ENCODE measurements around the gene CLDN6. TPM values are rescaled to one million over a fixed set of nuclear protein-coding genes. Genes with fewer than 3 reads are reported as not detected.

The CLDN6 gene
- total and polyA plus RNA-seq, 7 experiments from 2014 or later: not detected

DNA sequence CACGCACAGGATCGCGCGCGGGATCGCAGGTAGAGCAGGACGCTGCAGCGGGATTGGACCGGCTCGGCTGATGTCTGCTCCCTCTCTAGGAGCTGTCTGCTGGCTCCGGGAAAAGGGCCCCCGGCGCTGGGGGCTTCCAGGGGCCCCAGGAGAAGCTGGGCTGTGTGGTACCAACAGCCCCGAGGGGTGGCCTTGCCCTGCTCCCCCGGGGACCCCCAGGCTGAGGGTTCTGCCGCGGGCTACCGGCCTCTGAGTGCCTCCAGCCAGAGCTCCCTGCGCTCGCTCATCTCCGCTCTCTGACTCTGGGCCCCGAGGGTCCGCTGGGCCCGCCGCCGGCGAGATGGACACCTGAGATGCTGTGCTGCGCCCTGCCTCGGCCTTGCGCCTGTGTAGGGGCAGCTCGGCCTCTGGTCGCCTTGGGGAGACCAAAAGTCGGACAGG is 50.2 kb downstream of the CLDN6 start:
- Mint-ChIP-seq H3K36me3 (peaks cover 0 to 1% (median 0%) of the 10 kb centered on the region in 5 donors), H3K9me3 (peaks cover 0 to 3% (median 0%) of the 10 kb centered on the region in 11 donors), H3K27me3 (peaks cover 10 to 34% (median 16%) of the 10 kb centered on the region in 5 donors), H3K4me3 (peak overlapping the region; percentile 48 to 80 (median 70)), H3K4me1 (peaks cover 10 to 32% (median 26%) of the 10 kb centered on the region in 7 donors), H3K27ac (no peak overlapping the region)
- DNase-seq (no peak), ATAC-seq (no peak)
- CTCF ChIA-PET: no interaction called here
- intact Hi-C loops (cut with micrococcal nuclease): loop anchor here in 1 of 2 donors (2.0 kb wide), 1 partner anchor 35 kb away; no protein-coding TSS in a partner anchor
- POLR2A ChIA-PET: interaction anchor here (4.0 kb wide), 1 partner anchor 14 kb away, joined by 17 read pairs; no protein-coding TSS in a partner anchor
- Histone ChIP-seq H3K9me3 (ENCODE audit: control insufficient read depth in 2 of 3, low read length in 3 of 3) (no peaks in the 10 kb centered on the region), H3K4me1 (ENCODE audit: control insufficient read depth in 2 of 2, insufficient read depth in 2 of 2, low read length in 2 of 2) (peaks cover 19 to 32% of the 10 kb centered on the region in 2 donors), H3K27me3 (ENCODE audit: control insufficient read depth in 2 of 2, insufficient read depth in 2 of 2, low read length in 2 of 2) (peaks cover 0 to 28% of the 10 kb centered on the region in 2 donors), H3K36me3 (ENCODE audit: control insufficient read depth in 2 of 3, insufficient read depth in 3 of 3, low read length in 3 of 3) (no peaks in the 10 kb centered on the region), H3K4me3 (ENCODE audit: low read length) (no peak overlapping the region), H3K27ac (ENCODE audit: low read depth, low read length) (no peak overlapping the region)

DNA sequence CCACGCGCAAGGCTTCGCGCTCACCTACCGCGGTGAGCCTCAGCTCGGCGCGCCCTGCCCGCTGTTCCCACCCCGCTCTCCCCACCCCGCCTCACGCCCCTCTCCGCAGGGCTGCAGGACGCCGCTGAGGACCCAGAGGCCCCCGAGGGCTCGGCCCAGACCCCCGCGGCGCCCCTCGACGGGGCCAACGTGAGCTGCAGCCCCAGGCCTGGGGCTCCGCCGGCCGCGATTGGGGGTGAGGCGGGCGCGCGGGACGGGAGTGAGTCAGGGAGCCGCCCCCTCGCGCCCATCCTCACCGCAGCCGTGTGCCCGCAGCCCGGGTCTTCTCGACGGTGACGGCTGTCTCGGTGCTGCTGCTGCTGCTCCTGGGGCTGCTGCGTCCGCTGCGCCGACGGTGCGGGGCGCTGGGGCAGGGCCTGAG is 50.8 kb downstream of the CLDN6 start:
- peaks cover 10 to 33% (median 26%) of the 10 kb centered on the region in 7 donors for H3K4me1 Mint-ChIP-seq
- peaks cover 1 to 28% of the 10 kb centered on the region in 2 donors for H3K27me3 ChIP-seq (ENCODE audit: control insufficient read depth in 2 of 2, insufficient read depth in 2 of 2, low read length in 2 of 2)

DNA sequence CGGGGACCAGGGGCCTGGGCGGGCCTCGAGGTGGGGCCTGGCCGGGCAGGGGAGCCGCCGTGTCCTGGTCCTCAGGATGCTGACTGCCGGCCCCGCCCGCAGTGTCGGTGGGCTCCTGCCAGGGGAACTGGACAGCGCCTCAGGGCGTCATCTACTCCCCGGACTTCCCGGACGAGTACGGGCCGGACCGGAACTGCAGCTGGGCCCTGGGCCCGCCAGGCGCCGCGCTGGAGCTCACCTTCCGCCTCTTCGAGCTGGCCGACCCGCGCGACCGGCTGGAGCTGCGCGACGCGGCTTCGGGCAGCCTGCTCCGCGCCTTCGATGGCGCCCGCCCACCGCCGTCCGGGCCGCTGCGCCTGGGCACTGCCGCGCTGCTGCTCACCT is 51.2 kb downstream of the CLDN6 start:
- H3K4me3 Mint-ChIP-seq: no peak overlapping the region
- H3K4me1 ChIP-seq (ENCODE audit: control insufficient read depth in 2 of 2, insufficient read depth in 2 of 2, low read length in 2 of 2): peaks cover 19 to 37% of the 10 kb centered on the region in 2 donors

More for the DNA sequence above, 50.8 kb downstream of the CLDN6 start:
- intact Hi-C loops (cut with micrococcal nuclease): no loop called here
- Mint-ChIP-seq H3K27ac (no peak overlapping the region), H3K27me3 (peaks cover 10 to 37% (median 16%) of the 10 kb centered on the region in 5 donors), H3K36me3 (peaks cover 0 to 1% (median 0%) of the 10 kb centered on the region in 5 donors), H3K9me3 (peaks cover 0 to 3% (median 0%) of the 10 kb centered on the region in 11 donors), H3K4me3 (peak overlapping the region in 3 of 10 donors; percentile 21 to 78 (median 48))
- ChIA-PET POLR2A (interaction anchor here (4.0 kb wide), 1 partner anchor 15 kb away, joined by 17 read pairs; no protein-coding TSS in a partner anchor), CTCF (no interaction called here)
- Histone ChIP-seq H3K36me3 (ENCODE audit: control insufficient read depth in 2 of 3, insufficient read depth in 3 of 3, low read length in 3 of 3) (no peaks in the 10 kb centered on the region), H3K4me1 (ENCODE audit: control insufficient read depth in 2 of 2, insufficient read depth in 2 of 2, low read length in 2 of 2) (peaks cover 19 to 33% of the 10 kb centered on the region in 2 donors), H3K4me3 (ENCODE audit: low read length) (no peak overlapping the region), H3K27ac (ENCODE audit: low read depth, low read length) (no peak overlapping the region), H3K9me3 (ENCODE audit: control insufficient read depth in 2 of 3, low read length in 3 of 3) (no peaks in the 10 kb centered on the region)
- DNase-seq (no peak), ATAC-seq (no peak)

DNA sequence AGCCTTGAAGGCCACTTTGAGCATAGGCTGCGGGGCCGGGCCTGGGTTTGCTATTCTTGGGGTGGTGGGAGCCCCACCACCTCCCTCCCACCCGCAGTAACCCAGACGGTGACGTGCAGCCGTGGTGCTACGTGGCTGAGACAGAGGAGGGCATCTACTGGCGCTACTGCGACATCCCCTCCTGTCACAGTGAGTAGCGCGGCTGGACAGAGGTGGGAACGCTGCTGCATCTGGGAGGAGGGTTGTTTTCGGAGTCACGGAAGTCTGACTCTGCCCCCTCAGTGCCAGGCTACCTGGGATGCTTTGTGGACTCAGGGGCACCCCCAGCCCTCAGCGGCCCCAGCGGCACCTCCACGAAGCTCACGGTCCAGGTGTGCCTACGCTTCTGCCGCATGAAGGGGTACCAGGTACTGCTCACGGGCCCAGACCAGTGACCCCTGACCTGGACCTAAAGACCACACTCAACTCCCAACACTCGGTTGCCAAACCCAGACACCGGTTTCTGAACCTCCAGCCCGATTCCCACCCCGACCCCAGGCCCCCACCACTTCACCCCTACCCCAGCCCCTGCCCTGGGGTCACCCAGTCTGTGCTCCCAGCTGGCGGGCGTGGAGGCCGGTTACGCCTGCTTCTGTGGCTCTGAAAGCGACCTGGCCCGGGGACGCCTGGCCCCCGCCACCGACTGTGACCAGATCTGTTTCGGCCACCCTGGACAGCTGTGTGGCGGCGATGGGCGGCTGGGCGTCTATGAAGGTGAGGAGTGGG is 51.8 kb downstream of the CLDN6 start:
- Histone ChIP-seq H3K9me3 (ENCODE audit: control insufficient read depth in 2 of 3, low read length in 3 of 3) (no peaks in the 10 kb centered on the region), H3K27ac (ENCODE audit: low read depth, low read length) (no peak overlapping the region), H3K36me3 (ENCODE audit: control insufficient read depth in 2 of 3, insufficient read depth in 3 of 3, low read length in 3 of 3) (no peaks in the 10 kb centered on the region), H3K4me1 (ENCODE audit: control insufficient read depth in 2 of 2, insufficient read depth in 2 of 2, low read length in 2 of 2) (peaks cover 19 to 40% of the 10 kb centered on the region in 2 donors), H3K4me3 (ENCODE audit: low read length) (no peak overlapping the region), H3K27me3 (ENCODE audit: control insufficient read depth in 2 of 2, insufficient read depth in 2 of 2, low read length in 2 of 2) (peaks cover 5 to 28% of the 10 kb centered on the region in 2 donors)
- POLR2A ChIA-PET: interaction anchor here (4.0 kb wide), 1 partner anchor 16 kb away, joined by 17 read pairs; no protein-coding TSS in a partner anchor
- intact Hi-C loops (cut with micrococcal nuclease): no loop called here
- Mint-ChIP-seq H3K27me3 (peaks cover 10 to 43% (median 20%) of the 10 kb centered on the region in 5 donors), H3K4me3 (peak overlapping the region in 5 of 10 donors; percentile 11 to 89 (median 78)), H3K36me3 (peaks cover 0 to 1% (median 0%) of the 10 kb centered on the region in 5 donors), H3K4me1 (peaks cover 15 to 38% (median 32%) of the 10 kb centered on the region in 7 donors), H3K9me3 (peaks cover 0 to 1% (median 0%) of the 10 kb centered on the region in 11 donors), H3K27ac (no peak overlapping the region)
- CTCF ChIA-PET: no interaction called here
- ATAC-seq (no peak), DNase-seq (peak in 1 of 9 donors; percentile 28)

More for the DNA sequence above, 51.2 kb downstream of the CLDN6 start:
- Mint-ChIP-seq H3K27ac (no peak overlapping the region), H3K9me3 (peaks cover 0 to 1% (median 0%) of the 10 kb centered on the region in 11 donors), H3K36me3 (peaks cover 0 to 1% (median 0%) of the 10 kb centered on the region in 5 donors), H3K4me1 (peaks cover 12 to 36% (median 29%) of the 10 kb centered on the region in 7 donors), H3K27me3 (peaks cover 10 to 42% (median 17%) of the 10 kb centered on the region in 5 donors)
- POLR2A ChIA-PET: interaction anchor here (4.0 kb wide), 1 partner anchor 15 kb away, joined by 17 read pairs; no protein-coding TSS in a partner anchor
- Histone ChIP-seq H3K9me3 (ENCODE audit: control insufficient read depth in 2 of 3, low read length in 3 of 3) (no peaks in the 10 kb centered on the region), H3K36me3 (ENCODE audit: control insufficient read depth in 2 of 3, insufficient read depth in 3 of 3, low read length in 3 of 3) (no peaks in the 10 kb centered on the region), H3K27ac (ENCODE audit: low read depth, low read length) (no peak overlapping the region), H3K4me3 (ENCODE audit: low read length) (no peak overlapping the region), H3K27me3 (ENCODE audit: control insufficient read depth in 2 of 2, insufficient read depth in 2 of 2, low read length in 2 of 2) (peaks cover 5 to 28% of the 10 kb centered on the region in 2 donors)
- CTCF ChIA-PET: no interaction called here
- intact Hi-C loops (cut with micrococcal nuclease): no loop called here
- DNase-seq: peak in 1 of 9 donors; percentile 31
- no peak for ATAC-seq

Other genes with a start within 250 kb of the CLDN6 start
- 100 to 1,000 TPM in 2 of 5 experiments, 10 to 100 TPM in 3; 65.3 to 242 (median 99.3) TPM for gene ELOB, start 240.9 kb downstream of the CLDN6 start, total RNA-seq
- gene ELOB, start 240.9 kb downstream of the CLDN6 start, polyA plus RNA-seq: 100 to 1,000 TPM; 136 to 252 TPM
- gene PRSS33, start 230.6 kb downstream of the CLDN6 start, total RNA-seq: under 1 TPM in 1 of 5 experiments, not detected in 4; 0.19 TPM
- not detected for gene PRSS33, start 230.6 kb downstream of the CLDN6 start, polyA plus RNA-seq
- gene PRSS41, start 219.7 kb downstream of the CLDN6 start, total RNA-seq: not detected
- not detected for gene PRSS41, start 219.7 kb downstream of the CLDN6 start, polyA plus RNA-seq
- gene PRSS21, start 200.9 kb downstream of the CLDN6 start, total RNA-seq: 1 to 10 TPM in 4 of 5 experiments, not detected in 1; 1.1 to 7.9 (median 1.4) TPM
- gene PRSS21, start 200.9 kb downstream of the CLDN6 start, polyA plus RNA-seq: 10 to 100 TPM in 1 of 2 donors, 1 to 10 TPM in 1; 1.9 to 11.2 TPM
- 10 to 100 TPM in 1 of 5 experiments, 1 to 10 TPM in 1, not detected in 3; 2.3 to 17.2 TPM for gene ZG16B, start 187.9 kb downstream of the CLDN6 start, total RNA-seq
- gene ZG16B, start 187.9 kb downstream of the CLDN6 start, polyA plus RNA-seq: not detected
- gene PRSS22, start 160.0 kb downstream of the CLDN6 start, total RNA-seq: under 1 TPM in 2 of 5 experiments, not detected in 3; 0.59 to 0.72 TPM
- gene PRSS22, start 160.0 kb downstream of the CLDN6 start, polyA plus RNA-seq: not detected
- gene FLYWCH2, start 135.0 kb downstream of the CLDN6 start, total RNA-seq: 10 to 100 TPM; 13.6 to 30.4 (median 24.0) TPM
- 10 to 100 TPM; 24.8 to 26.8 TPM for gene FLYWCH2, start 135.0 kb downstream of the CLDN6 start, polyA plus RNA-seq
- 100 to 1,000 TPM in 2 of 5 experiments, 10 to 100 TPM in 3; 48.6 to 149 (median 87.0) TPM for gene FLYWCH1, start 106.3 kb downstream of the CLDN6 start, total RNA-seq
- 10 to 100 TPM; 12.4 to 30.0 TPM for gene FLYWCH1, start 106.3 kb downstream of the CLDN6 start, polyA plus RNA-seq
- not detected for gene KREMEN2, start 53.9 kb downstream of the CLDN6 start, total RNA-seq
- gene KREMEN2, start 53.9 kb downstream of the CLDN6 start, polyA plus RNA-seq: not detected
- gene PAQR4, start 48.8 kb downstream of the CLDN6 start, total RNA-seq: 10 to 100 TPM in 1 of 5 experiments, 1 to 10 TPM in 1, under 1 TPM in 3; 0.40 to 39.4 (median 0.79) TPM
- under 1 TPM in 1 of 2 donors, not detected in 1; 0.54 TPM for gene PAQR4, start 48.8 kb downstream of the CLDN6 start, polyA plus RNA-seq
- gene PKMYT1, start 37.7 kb downstream of the CLDN6 start, total RNA-seq: 10 to 100 TPM in 1 of 5 experiments, under 1 TPM in 1, not detected in 3; 0.93 to 89.1 TPM
- not detected for gene PKMYT1, start 37.7 kb downstream of the CLDN6 start, polyA plus RNA-seq
- gene CLDN9, start 5.3 kb downstream of the CLDN6 start, total RNA-seq: under 1 TPM in 2 of 5 experiments, not detected in 3; 0.15 to 0.37 TPM
- gene CLDN9, start 5.3 kb downstream of the CLDN6 start, polyA plus RNA-seq: not detected
- gene TNFRSF12A, start 2.2 kb upstream of the CLDN6 start, total RNA-seq: 1 to 10 TPM in 3 of 5 experiments, under 1 TPM in 2; 0.57 to 5.9 (median 1.1) TPM
- not detected for gene TNFRSF12A, start 2.2 kb upstream of the CLDN6 start, polyA plus RNA-seq
- 10 to 100 TPM; 11.5 to 29.6 (median 14.9) TPM for gene HCFC1R1, start 5.8 kb upstream of the CLDN6 start, total RNA-seq
- 10 to 100 TPM; 12.0 to 24.6 TPM for gene HCFC1R1, start 5.8 kb upstream of the CLDN6 start, polyA plus RNA-seq
- 10 to 100 TPM; 25.3 to 55.5 (median 26.0) TPM for gene THOC6, start 5.9 kb upstream of the CLDN6 start, total RNA-seq
- gene THOC6, start 5.9 kb upstream of the CLDN6 start, polyA plus RNA-seq: 10 to 100 TPM; 46.3 to 60.6 TPM
- gene BICDL2, start 18.8 kb upstream of the CLDN6 start, total RNA-seq: 1 to 10 TPM in 1 of 5 experiments, not detected in 4; 1.0 TPM
- not detected for gene BICDL2, start 18.8 kb upstream of the CLDN6 start, polyA plus RNA-seq
- gene MMP25, start 28.4 kb upstream of the CLDN6 start, total RNA-seq: 10 to 100 TPM in 2 of 5 experiments, 1 to 10 TPM in 1, under 1 TPM in 2; 0.73 to 64.4 (median 3.7) TPM
- gene MMP25, start 28.4 kb upstream of the CLDN6 start, polyA plus RNA-seq: under 1 TPM; 0.64 to 0.93 TPM
- 1,000 to 10,000 TPM in 1 of 5 experiments, 100 to 1,000 TPM in 4; 351 to 3,697 (median 587) TPM for gene IL32, start 47.5 kb upstream of the CLDN6 start, total RNA-seq
- 1,000 to 10,000 TPM; 1,418 to 1,605 TPM for gene IL32, start 47.5 kb upstream of the CLDN6 start, polyA plus RNA-seq
- under 1 TPM in 3 of 5 experiments, not detected in 2; 0.22 to 0.61 (median 0.29) TPM for gene ZSCAN10, start 81.1 kb upstream of the CLDN6 start, total RNA-seq
- gene ZSCAN10, start 81.1 kb upstream of the CLDN6 start, polyA plus RNA-seq: under 1 TPM in 1 of 2 donors, not detected in 1; 0.35 TPM
- gene ZNF205, start 94.4 kb upstream of the CLDN6 start, total RNA-seq: under 1 TPM in 1 of 5 experiments, not detected in 4; 0.29 TPM
- gene ZNF205, start 94.4 kb upstream of the CLDN6 start, polyA plus RNA-seq: under 1 TPM in 1 of 2 donors, not detected in 1; 0.09 TPM
- 10 to 100 TPM in 3 of 5 experiments, 1 to 10 TPM in 2; 3.8 to 14.0 (median 11.8) TPM for gene ZNF213, start 116.8 kb upstream of the CLDN6 start, total RNA-seq
- gene ZNF213, start 116.8 kb upstream of the CLDN6 start, polyA plus RNA-seq: 1 to 10 TPM; 1.7 to 3.4 TPM
- under 1 TPM in 2 of 5 experiments, not detected in 3; 0.38 to 0.41 TPM for gene OR1F1, start 170.0 kb upstream of the CLDN6 start, total RNA-seq
- under 1 TPM in 1 of 2 donors, not detected in 1; 0.35 TPM for gene OR1F1, start 170.0 kb upstream of the CLDN6 start, polyA plus RNA-seq
- gene ZNF200, start 217.0 kb upstream of the CLDN6 start, total RNA-seq: 10 to 100 TPM in 3 of 5 experiments, 1 to 10 TPM in 2; 4.8 to 33.3 (median 16.6) TPM
- gene ZNF200, start 217.0 kb upstream of the CLDN6 start, polyA plus RNA-seq: 10 to 100 TPM; 12.3 to 20.2 TPM
- gene MEFV, start 238.4 kb upstream of the CLDN6 start, total RNA-seq: 10 to 100 TPM in 1 of 5 experiments, 1 to 10 TPM in 1, under 1 TPM in 2, not detected in 1; 0.38 to 38.1 (median 2.4) TPM
- under 1 TPM in 1 of 2 donors, not detected in 1; 0.18 TPM for gene MEFV, start 238.4 kb upstream of the CLDN6 start, polyA plus RNA-seq